CD4-positive, alpha-beta T cell treated with Interferon gamma for 1 hour (primary cell): Measurements from ENCODE around the gene CTBP2.

Experiments used
- DNase-seq: peaks from one replicate; pipeline ENCODE4 v3.0.0-alpha.2; 2020

Gene CTBP2

GRCh38 chr10:125159932-125160855 lies at the start of gene CTBP2:
Gene CTBP2, minus strand, starts transcription at chr10:125160563.
- no peak for DNase-seq

- DNase-seq = no peak
These were observed 49.4 kb upstream of the CTBP2 start for GRCh38 chr10:125209591-125210355.

DNA sequence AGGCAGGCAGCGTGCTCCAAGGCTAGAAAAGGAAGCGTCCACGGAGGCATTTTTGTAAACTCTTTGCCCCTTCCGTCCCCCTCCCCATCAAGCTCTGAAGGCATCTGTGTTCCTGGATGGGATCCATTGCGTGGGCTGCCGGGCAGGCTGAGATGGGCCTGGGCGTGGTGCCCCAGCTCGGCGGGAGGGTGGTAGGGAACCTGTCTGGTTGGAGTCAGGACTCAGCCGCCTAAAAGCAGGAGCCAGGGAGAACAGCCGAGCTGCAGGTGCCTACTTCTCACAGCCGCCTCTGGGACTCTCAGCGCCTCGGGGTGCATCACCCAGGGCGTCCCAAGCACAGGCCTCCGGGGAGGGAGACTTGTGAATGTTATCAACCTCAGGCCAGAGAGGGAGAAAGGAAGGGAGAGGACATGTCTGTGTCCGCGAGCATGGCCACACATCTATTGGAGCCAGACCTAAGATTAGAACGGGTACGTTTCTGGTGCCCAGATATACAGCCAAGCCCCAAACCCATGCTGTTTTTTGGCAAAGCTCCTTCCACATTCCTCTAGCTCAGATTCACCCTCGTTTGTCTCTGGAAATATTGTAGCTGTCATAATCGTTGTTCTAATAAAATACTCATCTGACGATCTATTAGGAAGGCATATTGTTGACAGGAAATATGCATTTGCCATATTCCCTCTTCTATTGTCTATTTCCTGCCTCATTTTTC lies 48.6 kb upstream of the CTBP2 start:
- no peak for DNase-seq

- no peak for DNase-seq
These were observed 46.3 kb upstream of the CTBP2 start for GRCh38 chr10:125206623-125207022.

GRCh38 chr10:125205431-125205830 lies 45.1 kb upstream of the CTBP2 start:
- DNase-seq = no peak

DNA sequence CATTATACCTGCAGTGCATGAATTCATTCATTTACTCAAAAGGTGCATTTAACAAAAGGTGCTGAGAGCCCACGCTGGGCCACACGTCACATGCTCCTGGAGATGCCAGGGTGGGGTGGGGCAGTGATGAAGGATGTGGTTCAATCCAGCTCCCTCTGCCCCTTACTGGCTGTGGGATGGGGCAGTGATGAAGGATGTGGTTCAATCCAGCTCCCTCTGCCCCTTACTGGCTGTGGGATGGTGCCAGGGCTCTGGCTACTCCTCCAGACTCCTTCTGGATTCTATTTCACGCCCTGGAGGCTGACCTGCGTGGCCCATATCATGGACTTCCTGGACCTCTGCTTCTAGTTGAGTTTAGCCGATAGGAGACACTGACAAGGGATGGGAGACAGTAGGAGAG lies 44.0 kb upstream of the CTBP2 start:
- DNase-seq = no peak

DNA sequence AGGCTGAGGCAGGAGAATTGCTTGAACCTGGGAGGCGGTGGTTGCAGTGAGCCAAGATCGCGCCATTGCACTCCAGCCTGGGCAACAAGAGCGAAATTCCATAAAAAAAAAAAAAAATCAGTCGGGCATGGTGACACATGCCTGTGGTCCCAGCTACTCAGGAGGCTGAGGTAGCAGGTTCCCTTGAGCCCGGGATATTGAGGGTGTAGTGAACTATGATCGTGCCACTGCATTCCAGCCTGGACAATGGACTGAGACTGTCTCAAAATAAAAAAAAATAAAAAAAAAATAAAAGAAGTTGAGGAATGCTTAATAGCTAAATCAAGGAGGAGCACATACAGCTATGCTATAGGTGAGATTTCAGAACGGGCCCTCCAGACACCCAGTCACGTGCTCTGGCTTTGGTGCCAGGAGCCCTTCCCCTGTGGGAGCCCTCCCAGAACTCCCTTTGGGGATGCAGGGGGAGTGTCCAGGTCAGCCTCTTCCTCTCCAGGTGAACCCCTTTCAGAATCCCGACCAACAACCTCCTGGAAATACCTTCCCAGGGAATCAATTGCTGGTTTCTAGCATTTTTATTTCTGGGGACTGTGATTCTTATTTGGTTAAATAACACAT lies 42.9 kb upstream of the CTBP2 start:
- DNase-seq = no peak

GRCh38 chr10:125201791-125202622 lies 41.6 kb upstream of the CTBP2 start:
- DNase-seq = no peak

DNA sequence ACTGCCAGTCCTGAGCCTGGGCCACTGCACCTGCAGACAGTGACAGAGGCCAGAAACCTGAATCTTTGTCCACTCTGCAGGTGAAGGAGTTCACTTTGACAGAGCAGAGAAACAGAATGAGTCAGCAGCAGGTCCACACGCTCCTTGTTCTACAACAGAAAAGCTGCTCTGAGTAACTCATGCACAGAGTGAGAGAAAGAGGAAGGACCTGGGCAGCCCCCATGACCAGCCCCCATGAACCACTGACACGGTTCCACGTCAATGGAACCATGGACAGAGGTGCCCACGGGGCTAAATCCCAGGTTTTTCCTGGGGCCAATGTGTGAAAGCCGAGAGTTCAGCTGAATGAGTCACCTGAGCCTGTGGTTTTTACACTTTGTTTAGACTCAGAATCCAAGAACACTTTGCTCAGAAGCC lies 40.8 kb upstream of the CTBP2 start:
- DNase-seq = no peak

- DNase-seq = no peak
These were observed 40.0 kb upstream of the CTBP2 start for GRCh38 chr10:125200396-125200795.

DNA sequence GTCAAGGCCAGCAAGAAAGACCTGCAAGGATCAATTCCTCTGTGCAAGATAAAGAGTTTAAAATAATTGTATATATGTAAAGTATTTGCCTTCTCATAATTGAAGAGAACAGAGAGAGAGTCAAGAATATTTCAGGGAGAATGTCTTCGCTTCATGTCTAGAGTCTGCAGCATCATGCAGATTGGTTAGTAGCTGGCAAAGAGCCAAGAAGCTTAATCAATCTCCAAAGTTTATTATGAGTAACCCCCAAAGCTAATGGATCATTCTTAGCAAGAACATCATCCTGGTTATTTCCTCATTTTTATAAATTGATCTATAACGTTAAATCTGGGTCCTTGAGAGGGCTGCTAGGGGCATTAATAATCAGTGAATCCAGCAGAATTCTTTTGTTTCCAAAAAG lies 38.9 kb upstream of the CTBP2 start:
- DNase-seq = no peak

DNA sequence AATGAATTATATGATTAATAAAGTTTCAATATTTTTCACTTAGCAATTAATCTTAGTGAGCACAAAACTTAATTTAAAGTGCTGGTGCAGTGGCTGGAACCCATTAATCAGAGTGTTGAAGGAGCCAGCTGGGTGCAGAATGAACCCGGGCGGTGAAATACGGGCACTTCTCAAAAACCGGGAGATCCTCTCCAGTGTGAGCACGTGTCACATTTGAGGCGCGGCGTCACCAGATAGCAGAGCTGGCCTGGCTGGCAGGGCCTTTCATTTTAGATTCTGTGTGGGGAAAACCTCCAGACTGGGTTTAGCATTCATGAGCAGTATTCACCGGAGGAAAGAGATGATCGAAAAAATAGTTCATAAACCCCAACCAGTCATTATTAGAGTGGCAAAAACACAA lies 34.5 kb upstream of the CTBP2 start:
- no peak for DNase-seq

DNA sequence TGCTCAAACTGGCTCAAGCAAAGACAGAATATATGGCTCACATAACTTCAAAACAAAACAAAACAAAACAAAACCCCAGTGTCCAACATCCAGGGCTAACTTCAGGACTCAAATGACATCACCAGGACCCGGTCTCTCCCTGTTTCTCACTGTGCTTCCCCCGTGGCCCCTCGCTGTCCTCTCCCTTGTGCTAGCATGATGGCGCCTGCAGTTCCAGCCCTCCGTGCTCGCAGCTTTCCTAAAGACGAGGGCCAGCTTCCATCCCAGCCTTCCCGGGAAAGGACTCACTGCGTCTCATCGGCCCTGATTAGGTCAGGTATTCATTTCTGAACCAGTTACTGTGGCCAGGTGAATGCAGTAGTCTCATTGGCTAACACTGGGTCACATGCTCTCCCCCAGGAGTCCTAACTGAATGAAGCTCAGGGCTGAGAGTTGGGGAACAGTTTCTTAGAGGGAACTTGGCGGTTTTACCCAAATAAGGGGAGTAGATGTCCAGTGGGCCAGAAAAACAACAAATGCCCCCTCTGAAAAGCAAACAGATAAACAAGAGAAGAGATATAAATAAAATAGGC lies 33.0 kb upstream of the CTBP2 start:
- DNase-seq = no peak

DNA sequence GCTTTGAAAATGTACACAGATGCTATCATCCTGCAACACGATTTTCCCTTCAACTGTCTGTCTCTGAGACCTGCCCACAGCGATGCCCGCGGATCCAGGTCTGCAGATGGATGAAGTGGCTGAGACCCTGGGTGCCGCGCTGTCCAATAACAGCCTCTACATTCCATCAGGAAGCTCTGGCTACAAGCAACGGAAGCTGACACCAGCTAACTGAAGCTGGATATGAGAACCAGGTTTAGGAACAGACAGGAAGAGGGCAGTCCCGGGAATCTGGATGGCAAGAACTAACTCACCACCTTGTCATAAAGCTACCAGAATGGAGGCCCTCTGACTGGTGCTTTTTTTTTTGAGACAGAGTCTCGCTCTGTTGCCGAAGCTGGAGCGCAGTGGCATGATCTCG lies 32.3 kb upstream of the CTBP2 start:
- DNase-seq = no peak

GRCh38 chr10:125192005-125192404 lies 31.6 kb upstream of the CTBP2 start:
- no peak for DNase-seq

GRCh38 chr10:125190946-125191345 lies 30.6 kb upstream of the CTBP2 start:
- DNase-seq = no peak

DNA sequence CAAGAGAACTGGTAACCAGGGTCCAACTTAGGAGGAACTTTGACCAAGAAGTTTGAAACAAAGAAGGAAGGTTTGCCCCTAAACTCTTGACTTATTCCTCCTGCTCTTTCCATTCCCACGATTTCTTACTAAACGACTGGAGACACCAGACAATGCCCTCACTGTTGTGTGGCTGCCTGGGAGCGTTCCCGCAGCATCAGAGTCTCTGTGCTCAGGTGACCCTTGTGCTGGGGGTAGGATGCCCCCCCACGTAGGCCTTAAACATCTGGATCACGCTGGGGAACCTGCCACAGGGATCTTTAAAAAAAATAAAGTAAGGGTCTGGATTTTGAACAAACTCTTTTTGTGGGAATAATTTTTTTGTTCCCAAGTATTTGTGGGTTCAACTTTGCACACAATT lies 30.1 kb upstream of the CTBP2 start:
- no peak for DNase-seq

- no peak for DNase-seq
These were observed 28.8 kb upstream of the CTBP2 start for GRCh38 chr10:125189162-125189561.

GRCh38 chr10:125187238-125188194 lies 27.2 kb upstream of the CTBP2 start:
- DNase-seq = no peak

DNA sequence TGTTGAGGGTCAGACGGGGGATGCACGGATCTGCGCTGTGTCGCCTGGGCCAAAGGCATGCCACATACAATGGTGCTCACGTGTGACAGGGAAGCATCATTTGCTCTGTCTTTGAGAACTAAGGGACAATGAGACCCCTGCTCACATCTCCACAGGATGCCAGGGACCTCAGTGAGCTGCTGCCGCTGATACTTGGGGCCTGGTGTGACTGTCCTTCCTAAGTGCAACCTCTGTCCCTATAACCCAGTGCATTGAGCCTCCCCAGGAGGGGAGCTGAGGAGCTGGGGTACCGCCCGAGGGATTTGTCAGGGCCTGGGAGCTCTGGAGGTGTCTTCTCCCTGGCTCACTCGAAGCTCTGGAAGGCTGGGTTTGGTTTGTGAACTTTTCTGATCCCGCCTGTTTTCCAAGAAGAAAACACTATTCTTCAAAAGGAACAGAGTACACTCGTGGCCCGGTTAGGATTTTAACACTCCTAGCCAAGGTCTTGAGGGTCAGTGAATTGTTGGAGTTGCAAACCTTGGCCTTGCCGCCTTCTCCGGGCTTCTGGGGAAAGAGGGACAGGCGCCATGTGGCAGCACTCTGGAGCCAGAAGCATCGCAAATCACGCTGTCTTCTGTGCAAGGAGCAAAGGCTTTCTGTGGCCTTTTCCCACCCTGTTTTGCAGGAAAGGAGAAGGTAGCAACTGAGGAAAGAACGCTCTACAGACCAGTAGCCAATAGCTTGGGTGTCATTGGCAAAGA lies 26.2 kb upstream of the CTBP2 start:
- DNase-seq = no peak
